Endodermal cell (in vitro differentiated cells): Measurements from ENCODE around the gene FGD4. TPM values are rescaled to one million over a fixed set of nuclear protein-coding genes. Genes with fewer than 3 reads are reported as not detected.

ENCODE experiments used
- DNase-seq: peaks from one replicate; pipeline ENCODE4 v3.0.0-alpha.2; 2017
- H3K27ac ChIP-seq: 2 replicates; pipeline ENCODE4 v1.5.1; 2013; ENCODE audit warnings: mild to moderate bottlenecking, low read depth, low read length, moderate library complexity
- H3K27me3 ChIP-seq: 2 replicates; pipeline ENCODE4 v1.6.1; 2013; ENCODE audit warnings: mild to moderate bottlenecking, low read length, moderate library complexity; ENCODE audit not compliant: insufficient read depth, control insufficient read depth, poor library complexity, severe bottlenecking
- H3K36me3 ChIP-seq: 2 replicates; pipeline ENCODE4 v1.7.0; 2013; ENCODE audit warnings: mild to moderate bottlenecking, low read length, moderate library complexity; ENCODE audit not compliant: control insufficient read depth, insufficient read depth
- H3K4me1 ChIP-seq: one replicate; pipeline ENCODE4 v1.7.0; 2013; ENCODE audit warnings: low read length; ENCODE audit not compliant: control insufficient read depth, insufficient read depth
- H3K4me3 ChIP-seq: 2 replicates; pipeline ENCODE4 v1.5.1; 2013; ENCODE audit warnings: mild to moderate bottlenecking, low read length, moderate library complexity
- H3K9ac ChIP-seq: 2 replicates; pipeline ENCODE4 v1.6.1; 2013; ENCODE audit warnings: mild to moderate bottlenecking, low read length, moderate library complexity; ENCODE audit not compliant: poor library complexity, severe bottlenecking; ENCODE audit errors: extremely low read depth
- H3K9me3 ChIP-seq: 2 replicates; pipeline ENCODE4 v1.6.1; 2013; ENCODE audit warnings: mild to moderate bottlenecking, low read length, moderate library complexity; ENCODE audit not compliant: control insufficient read depth
- H3K27ac Mint-ChIP-seq: 2 replicates; pipeline ENCODE4 v1.8.0; 2020; ENCODE audit warnings: mixed read lengths
- H3K27me3 Mint-ChIP-seq: 2 replicates; pipeline ENCODE4 v1.8.0; 2021; ENCODE audit warnings: mild to moderate bottlenecking, mixed read lengths; ENCODE audit not compliant: insufficient read depth
- H3K36me3 Mint-ChIP-seq: 2 replicates; pipeline ENCODE4 v1.8.0; 2020; ENCODE audit warnings: low read depth, mixed read lengths
- H3K4me1 Mint-ChIP-seq: 2 replicates; pipeline ENCODE4 v1.8.0; 2020; ENCODE audit warnings: mixed read lengths
- H3K4me3 Mint-ChIP-seq: 2 replicates; pipeline ENCODE4 v1.8.0; 2020; ENCODE audit warnings: mild to moderate bottlenecking, moderate library complexity, mixed read lengths
- H3K9me3 Mint-ChIP-seq: 2 replicates; pipeline ENCODE4 v1.8.0; 2020; ENCODE audit warnings: mild to moderate bottlenecking, mixed read lengths
- CTCF ChIP-seq: fragments of 200-600 bp; sonication (generic); conservative IDR thresholded peaks from 2 replicates; pipeline ENCODE4 v1.5.0; 2021; ENCODE audit warnings: antibody characterized with exemption, mild to moderate bottlenecking
- WGBS, 2 experiments: methylation state at CpG; one replicate each; pipeline versions ENCODE4 v1.1.5 to v1.1.7; 2013; ENCODE audit warnings: missing lambda C conversion rate in 2 of 2, mixed read lengths in 1 of 2; ENCODE audit not compliant: insufficient coverage in 1 of 2, insufficient read length in 1 of 2; 5-methylcytosine and 5-hydroxymethylcytosine counted together
- total RNA-seq, 2 donors: library from RNA; stranded (reverse); fragmentation: NEBNext Ultra II Directional in 1 of 2; extraction: Animal tissue kit (Norgen Biotek cat#: 25700) in 1 of 2; gene quantifications; 2 replicates in 1 of 2; 3 replicates in 1 of 2; pipeline ENCODE4 v1.2.1, GENCODE V29; 2021

FGD4 gene
- total RNA-seq, 2 donors from 2014 or later: 27.6 to 57.7 TPM

GRCh38 chr12:32486158-32486557 lies 86.8 kb downstream of the FGD4 start:
- no peak overlapping the region for H3K4me3 Mint-ChIP-seq
- H3K9me3 Mint-ChIP-seq: no peaks in the 10 kb centered on the region
- no peaks in the 10 kb centered on the region for H3K27me3 Mint-ChIP-seq
- peak overlapping the region; percentile 3 for H3K27ac Mint-ChIP-seq
- TF ChIP-seq CTCF: no peak
- Histone ChIP-seq H3K9me3 (no peaks in the 10 kb centered on the region), H3K36me3 (peaks cover 8% of the 10 kb centered on the region), H3K27me3 (no peaks in the 10 kb centered on the region), H3K4me1 (peaks cover 4% of the 10 kb centered on the region), H3K9ac (no peak overlapping the region), H3K27ac (no peak overlapping the region), H3K4me3 (peak overlapping the region; percentile 21)
- 82 to 90% methylated on average over 2 of the region's 2 CpGs for WGBS, 2 experiments
- H3K4me1 Mint-ChIP-seq: peaks cover 14% of the 10 kb centered on the region
- DNase-seq: no peak
- H3K36me3 Mint-ChIP-seq: peaks cover 29% of the 10 kb centered on the region

GRCh38 chr12:32488132-32488531 lies 88.8 kb downstream of the FGD4 start:
- Histone ChIP-seq H3K4me3 (no peak overlapping the region), H3K36me3 (peaks cover 5% of the 10 kb centered on the region), H3K27ac (no peak overlapping the region), H3K9me3 (no peaks in the 10 kb centered on the region), H3K27me3 (no peaks in the 10 kb centered on the region), H3K9ac (no peak overlapping the region), H3K4me1 (peaks cover 4% of the 10 kb centered on the region)
- Mint-ChIP-seq H3K36me3 (peaks cover 25% of the 10 kb centered on the region), H3K9me3 (no peaks in the 10 kb centered on the region), H3K27me3 (no peaks in the 10 kb centered on the region), H3K27ac (no peak overlapping the region), H3K4me3 (no peak overlapping the region), H3K4me1 (peaks cover 14% of the 10 kb centered on the region)
- TF ChIP-seq CTCF: no peak
- 94 to 96% methylated on average over 2 of the region's 2 CpGs for WGBS, 2 experiments
- no peak for DNase-seq

GRCh38 chr12:32489070-32489469 lies 89.7 kb downstream of the FGD4 start:
- H3K27ac ChIP-seq: no peak overlapping the region
- 69 to 84% methylated on average over 2 of the region's 2 CpGs for WGBS, 2 experiments
- H3K27me3 ChIP-seq: no peaks in the 10 kb centered on the region
- no peak overlapping the region for H3K4me3 ChIP-seq
- H3K36me3 ChIP-seq: peaks cover 5% of the 10 kb centered on the region
- no peak overlapping the region for H3K9ac ChIP-seq
- H3K9me3 ChIP-seq: no peaks in the 10 kb centered on the region
- no peaks in the 10 kb centered on the region for H3K27me3 Mint-ChIP-seq
- peaks cover 14% of the 10 kb centered on the region for H3K4me1 Mint-ChIP-seq
- no peak overlapping the region for H3K4me3 Mint-ChIP-seq
- H3K36me3 Mint-ChIP-seq: peaks cover 17% of the 10 kb centered on the region
- no peak for DNase-seq
- no peak overlapping the region for H3K27ac Mint-ChIP-seq
- TF ChIP-seq CTCF: no peak
- H3K9me3 Mint-ChIP-seq: no peaks in the 10 kb centered on the region
- peaks cover 4% of the 10 kb centered on the region for H3K4me1 ChIP-seq
